IMR-90 (cell line): ENCODE measurements around the gene TTLL9. TPM values are rescaled to one million over a fixed set of nuclear protein-coding genes. Genes with fewer than 3 reads are reported as not detected.

Experiments used
- ATAC-seq: fragments of 200-7000 bp; cut with Tn5 transposase; 2 replicates; pipeline ENCODE4 v1.9.1; 2020; ENCODE audit warnings: low read depth, mild to moderate bottlenecking, moderate library complexity
- BruUV-seq: library from RNA; stranded (reverse); fragments of 400-500 nt; replicated peaks from 2 replicates; lab custom pipeline; 2021; lab: Mats Ljungman, UMichigan
- CTCF ChIA-PET: fragments of 300-600 bp; formaldehyde crosslinking; extraction: SDS; loops from one replicate; lab custom pipeline; 2021; ENCODE audit warnings: antibody characterized with exemption; lab: Yijun Ruan, JAX
- POLR2A ChIA-PET: fragments of 300-600 bp; sonication (Branson Sonifier 250); formaldehyde crosslinking; loops from one replicate; lab custom pipeline; 2022; ENCODE audit warnings: antibody characterized with exemption; ENCODE audit not compliant: unreplicated experiment; lab: Charles Lee
- DNase-seq: peaks from one replicate; pipeline ENCODE4 v3.0.0; 2013
- H2AFZ ChIP-seq: replicated peaks from 2 replicates; pipeline ENCODE3; 2013; ENCODE audit warnings: low read length, mild to moderate bottlenecking; ENCODE audit not compliant: poor library complexity
- H2AK5ac ChIP-seq: 2 replicates; pipeline ENCODE4 v1.6.1; 2013; ENCODE audit warnings: low read depth, low read length, inconsistent platforms
- H2AK9ac ChIP-seq: replicated peaks from 2 replicates; pipeline ENCODE3; 2013; ENCODE audit warnings: mild to moderate bottlenecking, low read depth, low read length, moderate library complexity; ENCODE audit not compliant: poor library complexity
- H2BK120ac ChIP-seq: 2 replicates; pipeline ENCODE4 v1.6.1; 2013; ENCODE audit warnings: low read depth, low read length, inconsistent platforms
- H2BK15ac ChIP-seq: 3 replicates; pipeline ENCODE4 v1.6.1; 2013; ENCODE audit warnings: low read depth, low read length, inconsistent platforms
- H2BK20ac ChIP-seq: 2 replicates; pipeline ENCODE4 v1.6.1; 2013; ENCODE audit warnings: low read depth, mild to moderate bottlenecking, inconsistent platforms, low read length, moderate library complexity
- H2BK5ac ChIP-seq: 2 replicates; pipeline ENCODE4 v1.6.1; 2013; ENCODE audit warnings: mild to moderate bottlenecking, low read depth, low read length, inconsistent platforms; ENCODE audit not compliant: poor library complexity, severe bottlenecking
- H3K14ac ChIP-seq: replicated peaks from 2 replicates; pipeline ENCODE4 v1.6.1; 2013; ENCODE audit warnings: low read depth, low read length, inconsistent platforms
- H3K18ac ChIP-seq: 2 replicates; pipeline ENCODE4 v1.6.1; 2013; ENCODE audit warnings: low read depth, low read length, control low read depth
- H3K23ac ChIP-seq: 2 replicates; pipeline ENCODE4 v1.6.1; 2013; ENCODE audit warnings: low read depth, low read length, inconsistent platforms
- H3K27ac ChIP-seq: 2 replicates; pipeline ENCODE4 v1.5.1; 2013; ENCODE audit warnings: mild to moderate bottlenecking, control low read depth, low read length; ENCODE audit not compliant: insufficient read depth
- H3K27me3 ChIP-seq: 2 replicates; pipeline ENCODE4 v1.6.1; 2013; ENCODE audit warnings: low read length; ENCODE audit not compliant: control insufficient read depth, insufficient read depth
- H3K36me3 ChIP-seq: 2 replicates; pipeline ENCODE4 v1.6.1; 2013; ENCODE audit warnings: low read length, mixed read lengths; ENCODE audit not compliant: control insufficient read depth, insufficient read depth
- H3K4ac ChIP-seq: 2 replicates; pipeline ENCODE4 v1.6.1; 2013; ENCODE audit warnings: low read depth, low read length, inconsistent platforms
- H3K4me1 ChIP-seq: 2 replicates; pipeline ENCODE4 v1.6.1; 2013; ENCODE audit warnings: low read length, mixed read lengths; ENCODE audit not compliant: control insufficient read depth, insufficient read depth
- H3K4me2 ChIP-seq: 2 replicates; pipeline ENCODE4 v1.6.1; 2013; ENCODE audit warnings: low read depth, mild to moderate bottlenecking, control low read depth, low read length, moderate library complexity
- H3K4me3 ChIP-seq: 2 replicates; pipeline ENCODE4 v1.5.1; 2013; ENCODE audit warnings: low read depth, mild to moderate bottlenecking, control low read depth, low read length, moderate library complexity; ENCODE audit not compliant: insufficient read depth
- H3K56ac ChIP-seq: 2 replicates; pipeline ENCODE4 v1.6.1; 2013; ENCODE audit warnings: low read length, inconsistent platforms; ENCODE audit not compliant: insufficient read depth; ENCODE audit errors: extremely low read depth
- H3K79me1 ChIP-seq, 2 experiments: 2 replicates each; pipeline ENCODE4 v1.6.1; 2013; ENCODE audit warnings: low read length in 2 of 2, inconsistent platforms in 1 of 2, low read depth in 1 of 2
- H3K9ac ChIP-seq: 2 replicates; pipeline ENCODE4 v1.6.1; 2013; ENCODE audit warnings: low read depth, low read length, control low read depth
- H3K9me1 ChIP-seq: 2 replicates; pipeline ENCODE4 v1.6.1; 2013; ENCODE audit warnings: low read length, inconsistent platforms; ENCODE audit not compliant: insufficient read depth
- H3K9me3 ChIP-seq: 2 replicates; pipeline ENCODE4 v1.6.1; 2013; ENCODE audit warnings: low read length; ENCODE audit not compliant: control insufficient read depth, insufficient read depth
- H4K20me1 ChIP-seq: 2 replicates; pipeline ENCODE4 v1.6.1; 2013; ENCODE audit warnings: low read length, inconsistent platforms; ENCODE audit not compliant: insufficient read depth
- H4K5ac ChIP-seq: 2 replicates; pipeline ENCODE4 v1.6.1; 2013; ENCODE audit warnings: mild to moderate bottlenecking, low read depth, low read length, control low read depth
- H4K8ac ChIP-seq, 2 experiments: 2 replicates each; pipeline ENCODE4 v1.6.1; 2013; ENCODE audit warnings: low read depth in 2 of 2, low read length in 2 of 2, control low read depth in 1 of 2, inconsistent platforms in 1 of 2
- H4K91ac ChIP-seq: 2 replicates; pipeline ENCODE4 v1.6.1; 2013; ENCODE audit warnings: low read depth, low read length, inconsistent platforms; ENCODE audit not compliant: insufficient read depth
- BHLHE40 ChIP-seq: fragments of 150-350 bp; IDR thresholded peaks from 2 replicates; pipeline ENCODE4 v1.6.1; 2016; ENCODE audit warnings: mild to moderate bottlenecking, low read depth, low read length
- CEBPB ChIP-seq: IDR thresholded peaks from 2 replicates; pipeline ENCODE4 v1.6.1; 2012; ENCODE audit warnings: low read depth, low read length, improper control_type of control experiment
- CHD1 ChIP-seq: IDR thresholded peaks from 2 replicates; pipeline ENCODE4 v1.6.1; 2012; ENCODE audit warnings: low read depth, low read length, improper control_type of control experiment
- ELK1 ChIP-seq: fragments of 150-350 bp; IDR thresholded peaks from 2 replicates; pipeline ENCODE4 v1.6.1; 2016; ENCODE audit warnings: low read depth, mild to moderate bottlenecking, low read length, moderate library complexity, borderline replicate concordance
- MAFK ChIP-seq: IDR thresholded peaks from 2 replicates; pipeline ENCODE4 v1.6.1; 2012; ENCODE audit warnings: low read depth, low read length, improper control_type of control experiment
- MAZ ChIP-seq: IDR thresholded peaks from 2 replicates; pipeline ENCODE4 v1.6.1; 2012; ENCODE audit warnings: low read depth, mild to moderate bottlenecking, low read length, improper control_type of control experiment, moderate library complexity, borderline replicate concordance
- MXI1 ChIP-seq: IDR thresholded peaks from 2 replicates; pipeline ENCODE4 v1.6.1; 2012; ENCODE audit warnings: low read depth, mild to moderate bottlenecking, low read length, moderate library complexity, borderline replicate concordance
- POLR2A ChIP-seq: IDR thresholded peaks from 2 replicates; pipeline ENCODE4 v1.6.1; 2012; ENCODE audit warnings: mild to moderate bottlenecking, low read depth, low read length
- RCOR1 ChIP-seq: IDR thresholded peaks from 2 replicates; pipeline ENCODE4 v1.6.1; 2012; ENCODE audit warnings: mild to moderate bottlenecking, low read length, improper control_type of control experiment; ENCODE audit not compliant: insufficient replicate concordance
- SMC3 ChIP-seq: fragments of 150-350 bp; IDR thresholded peaks from 2 replicates; pipeline ENCODE4 v1.6.1; 2016; ENCODE audit warnings: low read depth, mild to moderate bottlenecking, antibody characterized with exemption, low read length, moderate library complexity
- USF2 ChIP-seq: fragments of 150-350 bp; IDR thresholded peaks from 2 replicates; pipeline ENCODE4 v1.6.1; 2017; ENCODE audit warnings: mild to moderate bottlenecking, antibody characterized with exemption, low read length, low read depth
- WGBS, 2 experiments: methylation state at CpG; one replicate each; pipeline versions ENCODE4 v1.1.5 to v1.1.7; 2013; ENCODE audit warnings: missing lambda C conversion rate in 2 of 2; ENCODE audit not compliant: insufficient read length in 1 of 2; ENCODE audit errors: extremely low coverage in 2 of 2; 5-methylcytosine and 5-hydroxymethylcytosine counted together
- dilution Hi-C: fragments of 300-500 bp; cut with HindIII; formaldehyde crosslinking; loops from one replicate; pipeline ENCODE4 v1.14.3; 2018; ENCODE audit warnings: low sequenced_read_pairs; ENCODE audit not compliant: unreplicated experiment
- in situ Hi-C: fragments of 300-500 bp; cut with MboI; formaldehyde crosslinking; loops from 3 replicates; pipeline ENCODE4 v1.14.3; 2019; ENCODE audit warnings: low sequenced_read_pairs, inconsistent platforms, mixed read lengths
- intact Hi-C: fragments of 100-400 bp; cut with micrococcal nuclease; formaldehyde crosslinking; loops from 2 replicates; pipeline ENCODE4 v1.10.0; 2022
- polyA plus RNA-seq, 3 experiments: library from polyadenylated mRNA; depleted of rRNA; stranded (reverse); fragments of >200 nt; gene quantifications; 2 replicates each; pipeline ENCODE4 v1.2.3, GENCODE V29; 2012; ENCODE audit warnings: low replicate concordance in 1 of 3
- total RNA-seq: library from RNA; depleted of rRNA; stranded (reverse); fragments of >200 nt; gene quantifications from 2 replicates; pipeline ENCODE4 v1.2.3, GENCODE V29; 2012
- TF ChIP-seq, protein P1 (sequence below): conservative IDR thresholded peaks from 2 replicates; pipeline ENCODE4 v1.5.1; 2012; ENCODE audit warnings: mild to moderate bottlenecking, low read depth, low read length, improper control_type of control experiment

Gene TTLL9
- total and polyA plus RNA-seq, 2 of the 4 experiments (the other 2 are of a cell fraction): not detected

- H3K27me3 ChIP-seq: peaks cover 18% of the 10 kb centered on the region; the same call in 1 of the 2 replicates
- H4K20me1 ChIP-seq: no peaks in the 10 kb centered on the region
- no peak overlapping the region for H3K4ac ChIP-seq
- no peaks in the 10 kb centered on the region for H3K4me1 ChIP-seq
- no peak overlapping the region for H2AK5ac ChIP-seq
- no peak overlapping the region for H4K91ac ChIP-seq
- H2BK20ac ChIP-seq: no peak overlapping the region
- no TSS peak for BruUV-seq
- dilution Hi-C loops (no loop called here), intact Hi-C loops (no loop called here), in situ Hi-C loops (no loop called here)
- H3K4me2 ChIP-seq: no peak overlapping the region
- no peak overlapping the region for H3K14ac ChIP-seq
- H2BK15ac ChIP-seq: no peak overlapping the region
- ATAC-seq (no peak), DNase-seq (no peak)
- H3K18ac ChIP-seq: no peak overlapping the region
- H3K79me1 ChIP-seq: no peaks in the 10 kb centered on the region
- H3K23ac ChIP-seq: no peak overlapping the region
- POLR2A ChIA-PET: no interaction called here
- no peaks in the 10 kb centered on the region for H3K9me1 ChIP-seq
- no peak overlapping the region for H3K9ac ChIP-seq
- no peak overlapping the region for H3K27ac ChIP-seq
- no CpG with 5 or more reads among the region's 1 CpG for WGBS, 2 experiments
- H2AK9ac ChIP-seq: no peak overlapping the region
- H3K9me3 ChIP-seq: no peaks in the 10 kb centered on the region
- TF ChIP-seq CHD1 (no peak), BHLHE40 (no peak), USF2 (no peak), POLR2A (no peak), SMC3 (no peak), CEBPB (no peak), ELK1 (no peak), RCOR1 (no peak), MAZ (no peak), MXI1 (no peak), MAFK (no peak)
- TF ChIP-seq, protein P1, sequence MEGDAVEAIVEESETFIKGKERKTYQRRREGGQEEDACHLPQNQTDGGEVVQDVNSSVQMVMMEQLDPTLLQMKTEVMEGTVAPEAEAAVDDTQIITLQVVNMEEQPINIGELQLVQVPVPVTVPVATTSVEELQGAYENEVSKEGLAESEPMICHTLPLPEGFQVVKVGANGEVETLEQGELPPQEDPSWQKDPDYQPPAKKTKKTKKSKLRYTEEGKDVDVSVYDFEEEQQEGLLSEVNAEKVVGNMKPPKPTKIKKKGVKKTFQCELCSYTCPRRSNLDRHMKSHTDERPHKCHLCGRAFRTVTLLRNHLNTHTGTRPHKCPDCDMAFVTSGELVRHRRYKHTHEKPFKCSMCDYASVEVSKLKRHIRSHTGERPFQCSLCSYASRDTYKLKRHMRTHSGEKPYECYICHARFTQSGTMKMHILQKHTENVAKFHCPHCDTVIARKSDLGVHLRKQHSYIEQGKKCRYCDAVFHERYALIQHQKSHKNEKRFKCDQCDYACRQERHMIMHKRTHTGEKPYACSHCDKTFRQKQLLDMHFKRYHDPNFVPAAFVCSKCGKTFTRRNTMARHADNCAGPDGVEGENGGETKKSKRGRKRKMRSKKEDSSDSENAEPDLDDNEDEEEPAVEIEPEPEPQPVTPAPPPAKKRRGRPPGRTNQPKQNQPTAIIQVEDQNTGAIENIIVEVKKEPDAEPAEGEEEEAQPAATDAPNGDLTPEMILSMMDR: no peak
- H3K36me3 ChIP-seq: peaks cover 4% of the 10 kb centered on the region
- H2AFZ ChIP-seq: no peak overlapping the region
- H2BK120ac ChIP-seq: no peak overlapping the region
- no peak overlapping the region for H4K8ac ChIP-seq
- no peak overlapping the region for H4K5ac ChIP-seq
- no peak overlapping the region for H3K56ac ChIP-seq
- CTCF ChIA-PET: no interaction called here
- H3K4me3 ChIP-seq: no peak overlapping the region
- no peak overlapping the region for H2BK5ac ChIP-seq
These were observed 67.4 kb downstream of the TTLL9 start for GRCh38 chr20:31937820-31938219.
